K562 (cell line): ENCODE measurements around the gene NOTCH1. TPM values are rescaled to one million over a fixed set of nuclear protein-coding genes. Genes with fewer than 3 reads are reported as not detected.

Experiments used
- CCNT2 ChIP-seq: IDR thresholded peaks from 2 replicates; pipeline ENCODE4 v1.6.1; 2011; ENCODE audit warnings: borderline replicate concordance, low read depth, mild to moderate bottlenecking, moderate library complexity, mixed read lengths, low read length; ENCODE audit not compliant: insufficient read length; ENCODE audit errors: extremely low read depth
- CXXC5 ChIP-seq: fragments of 250-450 bp; sonication (Bioruptor Pico); IDR thresholded peaks from 2 replicates; pipeline ENCODE4 v1.8.0; 2022; ENCODE audit warnings: inconsistent platforms, mild to moderate bottlenecking, moderate library complexity
- EP400 ChIP-seq: fragments of 450-650 bp; IDR thresholded peaks from 2 replicates; pipeline ENCODE4 v1.6.1; 2017; ENCODE audit warnings: antibody characterized with exemption, mild to moderate bottlenecking, moderate library complexity
- EWSR1 ChIP-seq: fragments of 450-650 bp; IDR thresholded peaks from 2 replicates; pipeline ENCODE4 v1.6.1; 2018; ENCODE audit warnings: borderline replicate concordance, mild to moderate bottlenecking, low read depth, moderate library complexity; ENCODE audit not compliant: partially characterized antibody
- HDAC3 ChIP-seq: fragments of 450-650 bp; IDR thresholded peaks from 2 replicates; pipeline ENCODE4 v1.6.1; 2018; ENCODE audit warnings: borderline replicate concordance, mild to moderate bottlenecking, moderate library complexity; ENCODE audit not compliant: partially characterized antibody
- KLF10 ChIP-seq: fragments of 250-450 bp; sonication (Bioruptor Pico); IDR thresholded peaks from 2 replicates; pipeline ENCODE4 v1.6.1; 2021; ENCODE audit warnings: matching md5 sums
- MEF2A ChIP-seq: IDR thresholded peaks from 2 replicates; pipeline ENCODE4 v1.6.1; 2011; ENCODE audit warnings: low read depth, mild to moderate bottlenecking, low read length, moderate library complexity; ENCODE audit not compliant: control insufficient read depth
- PHF8 ChIP-seq: fragments of 200-600 bp; sonication (generic); IDR thresholded peaks from 2 replicates; pipeline ENCODE4 v1.6.1; 2012; ENCODE audit warnings: mixed run types, mild to moderate bottlenecking, inconsistent platforms, low read length, moderate library complexity, borderline replicate concordance
- POLR2AphosphoS2 ChIP-seq: IDR thresholded peaks from 2 replicates; pipeline ENCODE4 v1.6.1; 2012; ENCODE audit warnings: low read length, improper control_type of control experiment
- RB1 ChIP-seq: fragments of 450-650 bp; IDR thresholded peaks from 2 replicates; pipeline ENCODE4 v1.6.1; 2017; ENCODE audit warnings: low read depth, mild to moderate bottlenecking
- TAF1 ChIP-seq: IDR thresholded peaks from 2 replicates; pipeline ENCODE4 v1.6.1; 2011; ENCODE audit warnings: mild to moderate bottlenecking, low read length, moderate library complexity; ENCODE audit not compliant: insufficient read depth, control insufficient read depth, severe bottlenecking; ENCODE audit errors: extremely low read depth
- U2AF2 ChIP-seq: fragments of 200-400 bp; formaldehyde crosslinking; optimal IDR thresholded peaks from 2 replicates; pipeline ENCODE3; 2017; ENCODE audit warnings: low read depth, mild to moderate bottlenecking, low read length
- ZNF175 ChIP-seq: fragments of 200-800 bp; sonication (Bioruptor generic); IDR thresholded peaks from 2 replicates; pipeline ENCODE4 v1.6.1; 2016; ENCODE audit warnings: low read depth, mild to moderate bottlenecking, missing genetic modification characterization, missing compliant biosample characterization
- ZNF24 ChIP-seq: fragments of 450-650 bp; IDR thresholded peaks from 2 replicates; pipeline ENCODE4 v1.6.1; 2016
- ZNF76 ChIP-seq: fragments of 250-450 bp; sonication (Bioruptor Pico); IDR thresholded peaks from 2 replicates; pipeline ENCODE4 v1.4.0; 2020; ENCODE audit warnings: mild to moderate bottlenecking, moderate library complexity, borderline replicate concordance
- polyA plus RNA-seq, 8 experiments: library from polyadenylated mRNA; depleted of rRNA in 4 of 8; stranded (reverse) in 5 of 8; unstranded in 3 of 8; fragments of >200 nt; fragmentation: Nextera tagmentation in 2 of 8; fragmentation: Illumina TruSeq in 1 of 8; extraction: Ambion mirVana in 2 of 8; extraction: Trizol in 1 of 8; gene quantifications; 2 replicates each; pipeline versions ENCODE4 v1.2.1 to v1.2.3, GENCODE V29; 2011 to 2014; ENCODE audit warnings: inconsistent platforms in 1 of 8, missing spikeins in 1 of 8
- total RNA-seq, 7 experiments: library from RNA; depleted of rRNA in 6 of 7; stranded (reverse); fragments of >200 nt in 6 of 7; fragmentation: Illumina TruSeq in 2 of 7; extraction: Trizol in 2 of 7; gene quantifications; 2 replicates each; pipeline versions ENCODE4 v1.2.1 to v1.2.3, GENCODE V29; 2011 to 2021; ENCODE audit warnings: low replicate concordance in 1 of 7
- TF ChIP-seq, protein P1 (sequence below): fragments of 250-450 bp; sonication (Bioruptor Pico); IDR thresholded peaks from 2 replicates; pipeline ENCODE4 v1.5.0; 2021; ENCODE audit warnings: mild to moderate bottlenecking, borderline replicate concordance
- TF ChIP-seq, protein P2 (sequence below): fragments of 250-450 bp; sonication (Bioruptor Pico); IDR thresholded peaks from 2 replicates; pipeline ENCODE4 v1.9.0; 2021; ENCODE audit warnings: mild to moderate bottlenecking
- TF ChIP-seq, protein P3 (sequence below), 2 experiments: fragments of 450-650 bp; conservative IDR thresholded peaks; 2 replicates each; pipeline ENCODE4 v1.6.1; 2017; ENCODE audit warnings: mild to moderate bottlenecking in 2 of 2, moderate library complexity in 2 of 2
- TF ChIP-seq, protein P4 (sequence below): fragments of 250-450 bp; sonication (Bioruptor Pico); IDR thresholded peaks from 2 replicates; pipeline ENCODE4 v1.4.0; 2020

The NOTCH1 gene
- total and polyA plus RNA-seq, 9 of the 15 experiments (the other 6 are each of a cell fraction or from before 2014, with no cell fraction given): 0.03 to 31.4 (median 2.3) TPM

DNA sequence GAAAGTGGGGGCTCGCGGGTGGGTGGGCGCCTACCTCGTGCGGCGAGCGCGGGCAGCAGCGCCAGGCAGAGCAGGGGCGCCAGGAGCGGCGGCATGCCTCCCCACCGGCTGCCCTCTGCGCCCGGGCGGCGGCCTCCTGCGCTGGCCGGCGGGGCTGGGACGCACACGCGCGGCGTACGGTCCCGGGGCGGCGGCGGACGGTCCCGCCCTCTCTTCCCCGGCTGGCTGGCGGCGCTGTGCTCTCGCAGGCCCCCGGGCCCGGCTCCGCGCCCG is 220 bp downstream of the NOTCH1 start (continued):
- TF ChIP-seq, protein P1, sequence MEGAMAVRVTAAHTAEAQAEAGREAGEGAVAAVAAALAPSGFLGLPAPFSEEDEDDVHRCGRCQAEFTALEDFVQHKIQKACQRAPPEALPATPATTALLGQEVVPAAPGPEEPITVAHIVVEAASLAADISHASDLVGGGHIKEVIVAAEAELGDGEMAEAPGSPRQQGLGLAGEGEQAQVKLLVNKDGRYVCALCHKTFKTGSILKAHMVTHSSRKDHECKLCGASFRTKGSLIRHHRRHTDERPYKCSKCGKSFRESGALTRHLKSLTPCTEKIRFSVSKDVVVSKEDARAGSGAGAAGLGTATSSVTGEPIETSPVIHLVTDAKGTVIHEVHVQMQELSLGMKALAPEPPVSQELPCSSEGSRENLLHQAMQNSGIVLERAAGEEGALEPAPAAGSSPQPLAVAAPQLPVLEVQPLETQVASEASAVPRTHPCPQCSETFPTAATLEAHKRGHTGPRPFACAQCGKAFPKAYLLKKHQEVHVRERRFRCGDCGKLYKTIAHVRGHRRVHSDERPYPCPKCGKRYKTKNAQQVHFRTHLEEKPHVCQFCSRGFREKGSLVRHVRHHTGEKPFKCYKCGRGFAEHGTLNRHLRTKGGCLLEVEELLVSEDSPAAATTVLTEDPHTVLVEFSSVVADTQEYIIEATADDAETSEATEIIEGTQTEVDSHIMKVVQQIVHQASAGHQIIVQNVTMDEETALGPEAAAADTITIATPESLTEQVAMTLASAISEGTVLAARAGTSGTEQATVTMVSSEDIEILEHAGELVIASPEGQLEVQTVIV: no peak
- TF ChIP-seq CXXC5 (CRISPR knock-in tag) (0 out of 2 replicates have a peak, but pooled peaks have one; percentile 54), ZNF24 (no peak), ZNF76 (CRISPR knock-in tag) (no peak), MEF2A (no peak), CCNT2 (no peak), U2AF2 (no peak), PHF8 (peak; percentile 41; the same call in 1 of the 2 replicates), EP400 (no peak), TAF1 (no peak), KLF10 (no peak), ZNF175 (no peak), POLR2AphosphoS2 (no peak), HDAC3 (no peak), RB1 (peak; percentile 59; the same call in 1 of the 2 replicates), EWSR1 (no peak)
- TF ChIP-seq, protein P2, sequence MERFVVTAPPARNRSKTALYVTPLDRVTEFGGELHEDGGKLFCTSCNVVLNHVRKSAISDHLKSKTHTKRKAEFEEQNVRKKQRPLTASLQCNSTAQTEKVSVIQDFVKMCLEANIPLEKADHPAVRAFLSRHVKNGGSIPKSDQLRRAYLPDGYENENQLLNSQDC (CRISPR knock-in tag): no peak
- TF ChIP-seq, protein P3, sequence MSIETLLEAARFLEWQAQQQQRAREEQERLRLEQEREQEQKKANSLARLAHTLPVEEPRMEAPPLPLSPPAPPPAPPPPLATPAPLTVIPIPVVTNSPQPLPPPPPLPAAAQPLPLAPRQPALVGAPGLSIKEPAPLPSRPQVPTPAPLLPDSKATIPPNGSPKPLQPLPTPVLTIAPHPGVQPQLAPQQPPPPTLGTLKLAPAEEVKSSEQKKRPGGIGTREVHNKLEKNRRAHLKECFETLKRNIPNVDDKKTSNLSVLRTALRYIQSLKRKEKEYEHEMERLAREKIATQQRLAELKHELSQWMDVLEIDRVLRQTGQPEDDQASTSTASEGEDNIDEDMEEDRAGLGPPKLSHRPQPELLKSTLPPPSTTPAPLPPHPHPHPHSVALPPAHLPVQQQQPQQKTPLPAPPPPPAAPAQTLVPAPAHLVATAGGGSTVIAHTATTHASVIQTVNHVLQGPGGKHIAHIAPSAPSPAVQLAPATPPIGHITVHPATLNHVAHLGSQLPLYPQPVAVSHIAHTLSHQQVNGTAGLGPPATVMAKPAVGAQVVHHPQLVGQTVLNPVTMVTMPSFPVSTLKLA (conservative IDR thresholded peaks at IDR 0.05): no peak
- TF ChIP-seq, protein P4, sequence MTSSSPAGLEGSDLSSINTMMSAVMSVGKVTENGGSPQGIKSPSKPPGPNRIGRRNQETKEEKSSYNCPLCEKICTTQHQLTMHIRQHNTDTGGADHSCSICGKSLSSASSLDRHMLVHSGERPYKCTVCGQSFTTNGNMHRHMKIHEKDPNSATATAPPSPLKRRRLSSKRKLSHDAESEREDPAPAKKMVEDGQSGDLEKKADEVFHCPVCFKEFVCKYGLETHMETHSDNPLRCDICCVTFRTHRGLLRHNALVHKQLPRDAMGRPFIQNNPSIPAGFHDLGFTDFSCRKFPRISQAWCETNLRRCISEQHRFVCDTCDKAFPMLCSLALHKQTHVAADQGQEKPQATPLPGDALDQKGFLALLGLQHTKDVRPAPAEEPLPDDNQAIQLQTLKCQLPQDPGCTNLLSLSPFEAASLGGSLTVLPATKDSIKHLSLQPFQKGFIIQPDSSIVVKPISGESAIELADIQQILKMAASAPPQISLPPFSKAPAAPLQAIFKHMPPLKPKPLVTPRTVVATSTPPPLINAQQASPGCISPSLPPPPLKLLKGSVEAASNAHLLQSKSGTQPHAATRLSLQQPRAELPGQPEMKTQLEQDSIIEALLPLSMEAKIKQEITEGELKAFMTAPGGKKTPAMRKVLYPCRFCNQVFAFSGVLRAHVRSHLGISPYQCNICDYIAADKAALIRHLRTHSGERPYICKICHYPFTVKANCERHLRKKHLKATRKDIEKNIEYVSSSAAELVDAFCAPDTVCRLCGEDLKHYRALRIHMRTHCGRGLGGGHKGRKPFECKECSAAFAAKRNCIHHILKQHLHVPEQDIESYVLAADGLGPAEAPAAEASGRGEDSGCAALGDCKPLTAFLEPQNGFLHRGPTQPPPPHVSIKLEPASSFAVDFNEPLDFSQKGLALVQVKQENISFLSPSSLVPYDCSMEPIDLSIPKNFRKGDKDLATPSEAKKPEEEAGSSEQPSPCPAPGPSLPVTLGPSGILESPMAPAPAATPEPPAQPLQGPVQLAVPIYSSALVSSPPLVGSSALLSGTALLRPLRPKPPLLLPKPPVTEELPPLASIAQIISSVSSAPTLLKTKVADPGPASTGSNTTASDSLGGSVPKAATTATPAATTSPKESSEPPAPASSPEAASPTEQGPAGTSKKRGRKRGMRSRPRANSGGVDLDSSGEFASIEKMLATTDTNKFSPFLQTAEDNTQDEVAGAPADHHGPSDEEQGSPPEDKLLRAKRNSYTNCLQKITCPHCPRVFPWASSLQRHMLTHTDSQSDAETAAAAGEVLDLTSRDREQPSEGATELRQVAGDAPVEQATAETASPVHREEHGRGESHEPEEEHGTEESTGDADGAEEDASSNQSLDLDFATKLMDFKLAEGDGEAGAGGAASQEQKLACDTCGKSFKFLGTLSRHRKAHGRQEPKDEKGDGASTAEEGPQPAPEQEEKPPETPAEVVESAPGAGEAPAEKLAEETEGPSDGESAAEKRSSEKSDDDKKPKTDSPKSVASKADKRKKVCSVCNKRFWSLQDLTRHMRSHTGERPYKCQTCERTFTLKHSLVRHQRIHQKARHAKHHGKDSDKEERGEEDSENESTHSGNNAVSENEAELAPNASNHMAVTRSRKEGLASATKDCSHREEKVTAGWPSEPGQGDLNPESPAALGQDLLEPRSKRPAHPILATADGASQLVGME (CRISPR knock-in tag): no peak
